ENCODE results near the gene MDM2. TPM values are rescaled to one million over a fixed set of nuclear protein-coding genes. Genes with fewer than 3 reads are reported as not detected.
A peak's percentile ranks its signal among the peaks of the same experiment; 100 is the strongest.
"Not testable (repeated sequence)": the region's sequence is repeated elsewhere in the genome, so short reads cannot be mapped to it uniquely, and the experiment has no call there.

The MDM2 gene
- total RNA-seq, 1 donor from 2014 or later: 153 TPM

GRCh38 chr12:68856510-68856909 lies 48.5 kb downstream of the MDM2 start:
- no peaks in the 10 kb centered on the region for H3K4me1 Mint-ChIP-seq (ENCODE audit: low read depth)
- no peak overlapping the region for H3K4me3 Mint-ChIP-seq (ENCODE audit: low read depth)
- no peak for TF ChIP-seq CTCF (IDR thresholded peaks at IDR 0.05; ENCODE audit: unreplicated experiment)
- H3K27ac Mint-ChIP-seq: no peak overlapping the region
- no peak for DNase-seq (ENCODE audit: low spot score, unreplicated experiment)
- no peaks in the 10 kb centered on the region for H3K27me3 Mint-ChIP-seq
- H3K9me3 Mint-ChIP-seq (ENCODE audit: low read depth): no peaks in the 10 kb centered on the region
- H3K36me3 Mint-ChIP-seq (ENCODE audit: insufficient read depth): peaks cover 6% of the 10 kb centered on the region

GRCh38 chr12:68861890-68862289 lies 53.9 kb downstream of the MDM2 start:
- Mint-ChIP-seq H3K4me3 (ENCODE audit: low read depth) (no peak overlapping the region), H3K4me1 (ENCODE audit: low read depth) (no peaks in the 10 kb centered on the region), H3K27ac (no peak overlapping the region), H3K36me3 (ENCODE audit: insufficient read depth) (peaks cover 1% of the 10 kb centered on the region), H3K27me3 (no peaks in the 10 kb centered on the region), H3K9me3 (ENCODE audit: low read depth) (no peaks in the 10 kb centered on the region)
- no peak for TF ChIP-seq CTCF (IDR thresholded peaks at IDR 0.05; ENCODE audit: unreplicated experiment)
- DNase-seq (ENCODE audit: low spot score, unreplicated experiment): no peak

- Mint-ChIP-seq H3K4me1 (ENCODE audit: low read depth) (no peaks in the 10 kb centered on the region), H3K27me3 (no peaks in the 10 kb centered on the region), H3K4me3 (ENCODE audit: low read depth) (no peak overlapping the region), H3K27ac (no peak overlapping the region), H3K36me3 (ENCODE audit: insufficient read depth) (no peaks in the 10 kb centered on the region), H3K9me3 (ENCODE audit: low read depth) (no peaks in the 10 kb centered on the region)
- DNase-seq (ENCODE audit: low spot score, unreplicated experiment): no peak
- no peak for TF ChIP-seq CTCF (IDR thresholded peaks at IDR 0.05; ENCODE audit: unreplicated experiment)
These were observed 55.3 kb downstream of the MDM2 start for GRCh38 chr12:68863109-68863770.

GRCh38 chr12:68863886-68864454 lies 56.0 kb downstream of the MDM2 start:
- H3K9me3 Mint-ChIP-seq (ENCODE audit: low read depth); H3K4me3 Mint-ChIP-seq (ENCODE audit: low read depth); DNase-seq (ENCODE audit: low spot score, unreplicated experiment); H3K27me3 Mint-ChIP-seq; H3K4me1 Mint-ChIP-seq (ENCODE audit: low read depth); H3K36me3 Mint-ChIP-seq (ENCODE audit: insufficient read depth): not testable (repeated sequence)
- peak; percentile 64 for TF ChIP-seq CTCF (IDR thresholded peaks at IDR 0.05; ENCODE audit: unreplicated experiment)
- H3K27ac Mint-ChIP-seq: peak overlapping the region; percentile 33

GRCh38 chr12:68864604-68865003 lies 56.6 kb downstream of the MDM2 start:
- no peaks in the 10 kb centered on the region for H3K27me3 Mint-ChIP-seq
- H3K9me3 Mint-ChIP-seq (ENCODE audit: low read depth): no peaks in the 10 kb centered on the region
- no peak overlapping the region for H3K4me3 Mint-ChIP-seq (ENCODE audit: low read depth)
- TF ChIP-seq CTCF (IDR thresholded peaks at IDR 0.05; ENCODE audit: unreplicated experiment): no peak
- DNase-seq (ENCODE audit: low spot score, unreplicated experiment): no peak
- no peaks in the 10 kb centered on the region for H3K36me3 Mint-ChIP-seq (ENCODE audit: insufficient read depth)
- no peak overlapping the region for H3K27ac Mint-ChIP-seq
- peaks cover 3% of the 10 kb centered on the region for H3K4me1 Mint-ChIP-seq (ENCODE audit: low read depth)
